Fibroblast of lung (primary cell): ENCODE results near the gene PIK3AP1. TPM values are rescaled to one million over a fixed set of nuclear protein-coding genes. Genes with fewer than 3 reads are reported as not detected.

Source experiments
- DNase-seq, 2 donors: peaks; one replicate each; pipeline versions ENCODE4 v3.0.0 to v3.0.0-alpha.2; 2010; ENCODE audit warnings: low read depth in 2 of 2
- H2AFZ ChIP-seq: 2 replicates; pipeline ENCODE4 v1.5.1; 2012; ENCODE audit warnings: low read length, control low read depth, inconsistent platforms
- H3K27ac ChIP-seq: 2 replicates; pipeline ENCODE4 v1.5.1; 2011; ENCODE audit warnings: low read length, control low read depth; ENCODE audit not compliant: insufficient read depth
- H3K27me3 ChIP-seq: 2 replicates; pipeline ENCODE4 v1.5.1; 2011; ENCODE audit warnings: mild to moderate bottlenecking, low read length; ENCODE audit not compliant: control insufficient read depth, insufficient read depth
- H3K36me3 ChIP-seq: 2 replicates; pipeline ENCODE4 v1.5.1; 2011; ENCODE audit warnings: low read length; ENCODE audit not compliant: control insufficient read depth, insufficient read depth
- H3K4me1 ChIP-seq: 2 replicates; pipeline ENCODE4 v1.5.1; 2011; ENCODE audit warnings: low read length; ENCODE audit not compliant: control insufficient read depth, insufficient read depth; ENCODE audit errors: extremely low read depth
- H3K4me2 ChIP-seq: 2 replicates; pipeline ENCODE4 v1.5.1; 2011; ENCODE audit warnings: low read length, control low read depth; ENCODE audit not compliant: insufficient read depth; ENCODE audit errors: extremely low read depth
- H3K4me3 ChIP-seq, 4 experiments: fragments of 200-600 bp in 1 of 4; sonication (generic) in 1 of 4; replicated peaks in 1 of 4; 2 replicates each; pipeline ENCODE4 v1.5.1; 2011 to 2016; ENCODE audit warnings: low read length in 4 of 4, low read depth in 3 of 4, mild to moderate bottlenecking in 3 of 4, control low read depth in 2 of 4, inconsistent platforms in 1 of 4, mixed read lengths in 1 of 4; ENCODE audit not compliant: insufficient read depth in 1 of 4; ENCODE audit errors: control extremely low read depth in 1 of 4
- H3K79me2 ChIP-seq: 2 replicates; pipeline ENCODE4 v1.5.1; 2012; ENCODE audit warnings: mild to moderate bottlenecking, low read length, inconsistent platforms; ENCODE audit not compliant: control insufficient read depth, insufficient read depth
- H3K9ac ChIP-seq: 2 replicates; pipeline ENCODE4 v1.5.1; 2011; ENCODE audit warnings: mild to moderate bottlenecking, low read length, control low read depth; ENCODE audit not compliant: insufficient read depth
- H3K9me3 ChIP-seq: 2 replicates; pipeline ENCODE4 v1.5.1; 2012; ENCODE audit warnings: low read depth, low read length; ENCODE audit not compliant: control insufficient read depth, insufficient read depth
- H4K20me1 ChIP-seq: 2 replicates; pipeline ENCODE4 v1.5.1; 2011; ENCODE audit warnings: low read length; ENCODE audit not compliant: control insufficient read depth, insufficient read depth; ENCODE audit errors: extremely low read depth
- CTCF ChIP-seq, 2 donors: IDR thresholded peaks in 1 of 2; conservative IDR thresholded peaks in 1 of 2; 1 replicate in 1 of 2; 2 replicates in 1 of 2; pipeline ENCODE4 v1.5.1; 2011 to 2012; ENCODE audit warnings: low read length in 2 of 2, control low read depth in 1 of 2, inconsistent platforms in 1 of 2, low read depth in 1 of 2, mild to moderate bottlenecking in 1 of 2
- EZH2 ChIP-seq: IDR thresholded peaks from 2 replicates; pipeline ENCODE4 v1.5.1; 2012; ENCODE audit warnings: low read length, control low read depth, mild to moderate bottlenecking; ENCODE audit errors: missing control alignments
- polyA plus RNA-seq, 2 donors: library from polyadenylated mRNA; depleted of rRNA in 1 of 2; stranded (reverse) in 1 of 2; unstranded in 1 of 2; fragments of >200 nt; gene quantifications; 2 replicates each; pipeline ENCODE4 v1.2.1, GENCODE V29; 2011 to 2012; ENCODE audit warnings: missing spikeins in 1 of 2
- total RNA-seq: library from RNA; depleted of rRNA; stranded (reverse); fragments of >200 nt; gene quantifications from 2 replicates; pipeline ENCODE4 v1.2.1, GENCODE V29; 2014

The PIK3AP1 gene
- total and polyA plus RNA-seq, 2 donors (not counting 1 experiment from before 2014, with no cell fraction given), result 0.17 to 0.24 TPM

- H3K27ac ChIP-seq, result no peak overlapping the region
- TF ChIP-seq EZH2 (no peak), CTCF (conservative IDR thresholded peaks at IDR 0.05 in 1 of 2, IDR thresholded peaks at IDR 0.05 in 1 of 2; ENCODE audit: low read depth in 1 of 2, low read length in 2 of 2) (no peak)
- no peak overlapping the region for H2AFZ ChIP-seq
- no peaks in the 10 kb centered on the region for H3K36me3 ChIP-seq
- no peaks in the 10 kb centered on the region for H3K9me3 ChIP-seq
- no peak overlapping the region for H3K9ac ChIP-seq
- DNase-seq, result no peak
- H3K4me2 ChIP-seq, result no peak overlapping the region
- no peaks in the 10 kb centered on the region for H3K27me3 ChIP-seq
- no peaks in the 10 kb centered on the region for H3K4me1 ChIP-seq
- no peaks in the 10 kb centered on the region for H3K79me2 ChIP-seq
- H3K4me3 ChIP-seq, result no peak overlapping the region
- no peaks in the 10 kb centered on the region for H4K20me1 ChIP-seq
Measured at GRCh38 chr10:96672481-96673175, 47.7 kb downstream of the PIK3AP1 start.

DNA sequence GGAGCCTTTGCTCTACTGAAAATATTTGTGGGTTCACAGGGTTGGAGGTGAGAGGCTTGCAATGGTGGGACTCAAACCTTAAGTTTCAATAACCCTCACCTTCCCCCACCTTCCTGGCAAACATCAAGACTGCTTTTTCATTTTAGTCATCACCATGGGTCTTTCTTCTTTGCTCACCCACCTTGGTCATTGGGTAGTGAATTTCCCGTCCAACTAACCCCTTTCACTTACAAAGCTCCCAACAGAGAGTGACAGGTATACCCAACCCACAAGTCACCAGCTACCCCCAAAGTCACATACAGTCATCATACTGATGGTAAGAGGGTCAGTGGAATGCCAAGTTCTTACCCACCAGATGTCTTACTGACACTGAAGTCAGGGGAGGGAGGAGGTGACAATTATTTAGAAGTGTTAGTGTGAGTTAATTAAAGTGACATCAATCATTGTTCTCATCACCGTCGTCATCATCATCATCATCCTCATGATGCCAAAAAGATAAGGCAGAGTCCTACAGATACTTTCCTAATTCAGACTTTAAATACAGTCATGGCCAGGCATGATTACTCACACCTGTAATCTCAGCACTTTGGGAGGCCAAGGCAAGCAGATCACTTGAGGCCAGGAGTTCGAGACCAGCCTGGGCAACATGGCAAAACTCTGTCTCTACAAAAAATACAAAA is 49.0 kb downstream of the PIK3AP1 start:
- Histone ChIP-seq H3K4me3 (no peak overlapping the region), H3K79me2 (no peaks in the 10 kb centered on the region), H3K36me3 (no peaks in the 10 kb centered on the region), H3K27me3 (no peaks in the 10 kb centered on the region), H3K9ac (no peak overlapping the region), H3K4me1 (no peaks in the 10 kb centered on the region), H3K4me2 (no peak overlapping the region), H3K9me3 (no peaks in the 10 kb centered on the region), H2AFZ (no peak overlapping the region), H4K20me1 (no peaks in the 10 kb centered on the region), H3K27ac (no peak overlapping the region)
- TF ChIP-seq CTCF (conservative IDR thresholded peaks at IDR 0.05 in 1 of 2, IDR thresholded peaks at IDR 0.05 in 1 of 2; ENCODE audit: low read depth in 1 of 2, low read length in 2 of 2), result no peak
- no peak for TF ChIP-seq EZH2
- no peak for DNase-seq

DNA sequence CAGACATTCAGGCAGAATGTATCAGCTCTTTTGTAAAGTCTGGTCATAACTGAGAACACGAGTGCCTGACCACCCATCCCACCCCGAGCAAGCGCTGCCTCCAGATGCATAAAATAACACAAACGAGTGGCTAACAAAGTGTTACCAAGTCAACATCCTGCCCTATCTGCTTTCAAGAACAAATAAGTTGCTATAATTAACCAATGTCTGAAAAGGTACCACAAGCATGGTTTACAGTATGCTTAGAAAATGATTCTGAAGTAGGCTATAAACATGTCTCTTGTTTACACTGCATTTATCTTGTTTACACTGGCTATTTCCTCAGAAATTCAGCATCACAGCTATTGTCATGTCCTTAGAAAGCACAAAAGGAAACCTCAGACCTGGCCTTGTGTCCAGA is 49.5 kb downstream of the PIK3AP1 start:
- peak in 1 of 2 donors; percentile 66 for DNase-seq

More for the DNA sequence above, 49.5 kb downstream of the PIK3AP1 start:
- Histone ChIP-seq H3K9ac (no peak overlapping the region), H3K4me1 (no peaks in the 10 kb centered on the region), H3K36me3 (no peaks in the 10 kb centered on the region), H3K4me3 (no peak overlapping the region), H2AFZ (no peak overlapping the region), H3K9me3 (no peaks in the 10 kb centered on the region), H3K27me3 (no peaks in the 10 kb centered on the region), H3K27ac (no peak overlapping the region), H4K20me1 (no peaks in the 10 kb centered on the region), H3K4me2 (no peak overlapping the region), H3K79me2 (no peaks in the 10 kb centered on the region)
- TF ChIP-seq CTCF (conservative IDR thresholded peaks at IDR 0.05 in 1 of 2, IDR thresholded peaks at IDR 0.05 in 1 of 2; ENCODE audit: low read depth in 1 of 2, low read length in 2 of 2), result no peak
- TF ChIP-seq EZH2, result no peak
